ENCODE measurements around the gene MDC1. TPM values are rescaled to one million over a fixed set of nuclear protein-coding genes. Genes with fewer than 3 reads are reported as not detected.

The MDC1 gene
- polyA plus RNA-seq, 1 donor (not counting 4 experiments of a cell fraction or from before 2014, with no cell fraction given) = 6.9 TPM

- H3K27ac ChIP-seq (ENCODE audit: control insufficient read depth, insufficient read depth, low read length) = no peak overlapping the region
- no peak for DNase-seq (ENCODE audit: low read depth, low spot score)
- dilution Hi-C loops (cut with MboI; ENCODE audit: extremely low pct_ligation_motif_present, low sequenced_read_pairs) = no loop called here
Observed at GRCh38 chr6:30705620-30706019, 11.5 kb downstream of the MDC1 start.

GRCh38 chr6:30703821-30704220 lies 13.3 kb downstream of the MDC1 start:
- TF ChIP-seq EZH2 (IDR thresholded peaks at IDR 0.05; ENCODE audit: low read length) = no peak
- no peak for TF ChIP-seq CTCF (optimal IDR thresholded peaks at IDR 0.05 in 1 of 3, IDR thresholded peaks at IDR 0.05 in 1 of 3, conservative IDR thresholded peaks at IDR 0.05 in 1 of 3; ENCODE audit: extremely low read depth in 1 of 3, insufficient read depth in 2 of 3, low read length in 3 of 3)
- H3K9me3 ChIP-seq (ENCODE audit: control insufficient read depth, low read depth, low read length) = no peaks in the 10 kb centered on the region
- no peak for FAIRE-seq
- no peak overlapping the region for H2AFZ ChIP-seq (ENCODE audit: control insufficient read depth, low read length)
- H3K4me3 ChIP-seq (ENCODE audit: control insufficient read depth in 2 of 3, extremely low read depth in 1 of 3, insufficient read depth in 2 of 3, low read depth in 1 of 3, low read length in 3 of 3) = no peak overlapping the region
- peaks cover 6 to 15% of the 10 kb centered on the region in 2 experiments for H3K36me3 ChIP-seq (ENCODE audit: control insufficient read depth in 2 of 2, extremely low read depth in 1 of 2, insufficient read depth in 2 of 2, low read length in 2 of 2)
- no peak for DNase-seq (ENCODE audit: low read depth, low spot score)
- H3K4me2 ChIP-seq (ENCODE audit: control insufficient read depth, extremely low read depth, insufficient read depth, low read depth, low read length) = no peak overlapping the region
- H3K4me1 ChIP-seq (ENCODE audit: control insufficient read depth, extremely low read depth, insufficient read depth, low read length) = no peaks in the 10 kb centered on the region
- H3K9ac ChIP-seq (ENCODE audit: control insufficient read depth, extremely low read depth, insufficient read depth, low read length) = no peak overlapping the region
- no peak overlapping the region for H3K27ac ChIP-seq (ENCODE audit: control insufficient read depth, insufficient read depth, low read length)
- H3K27me3 ChIP-seq (ENCODE audit: control insufficient read depth, extremely low read depth, insufficient read depth, low read length) = no peaks in the 10 kb centered on the region
- no peaks in the 10 kb centered on the region for H3K79me2 ChIP-seq (ENCODE audit: control insufficient read depth, insufficient read depth, low read length)
- no peaks in the 10 kb centered on the region for H3K9me1 ChIP-seq (ENCODE audit: control insufficient read depth, extremely low read depth, insufficient read depth, low read length)
- H4K20me1 ChIP-seq (ENCODE audit: control insufficient read depth, extremely low read depth, insufficient read depth, low read length) = no peaks in the 10 kb centered on the region
- dilution Hi-C loops (cut with MboI; ENCODE audit: extremely low pct_ligation_motif_present, low sequenced_read_pairs) = no loop called here

More at GRCh38 chr6:30705620-30706019, 11.5 kb downstream of the MDC1 start:
- H3K9me1 ChIP-seq (ENCODE audit: control insufficient read depth, extremely low read depth, insufficient read depth, low read length) = no peaks in the 10 kb centered on the region
- H3K79me2 ChIP-seq (ENCODE audit: control insufficient read depth, insufficient read depth, low read length) = no peaks in the 10 kb centered on the region
- H3K36me3 ChIP-seq (ENCODE audit: control insufficient read depth in 2 of 2, extremely low read depth in 1 of 2, insufficient read depth in 2 of 2, low read length in 2 of 2) = peaks cover 6 to 15% of the 10 kb centered on the region in 2 experiments
- H4K20me1 ChIP-seq (ENCODE audit: control insufficient read depth, extremely low read depth, insufficient read depth, low read length) = no peaks in the 10 kb centered on the region
- no peaks in the 10 kb centered on the region for H3K4me1 ChIP-seq (ENCODE audit: control insufficient read depth, extremely low read depth, insufficient read depth, low read length)
- no peak for FAIRE-seq
- no peak overlapping the region for H3K9ac ChIP-seq (ENCODE audit: control insufficient read depth, extremely low read depth, insufficient read depth, low read length)
- H3K27me3 ChIP-seq (ENCODE audit: control insufficient read depth, extremely low read depth, insufficient read depth, low read length) = no peaks in the 10 kb centered on the region
- no peak overlapping the region for H3K4me2 ChIP-seq (ENCODE audit: control insufficient read depth, extremely low read depth, insufficient read depth, low read depth, low read length)
- no peak overlapping the region for H3K4me3 ChIP-seq (ENCODE audit: control insufficient read depth in 2 of 3, extremely low read depth in 1 of 3, insufficient read depth in 2 of 3, low read depth in 1 of 3, low read length in 3 of 3)
- no peak overlapping the region for H2AFZ ChIP-seq (ENCODE audit: control insufficient read depth, low read length)
- no peaks in the 10 kb centered on the region for H3K9me3 ChIP-seq (ENCODE audit: control insufficient read depth, low read depth, low read length)
- no peak for TF ChIP-seq CTCF (optimal IDR thresholded peaks at IDR 0.05 in 1 of 3, IDR thresholded peaks at IDR 0.05 in 1 of 3, conservative IDR thresholded peaks at IDR 0.05 in 1 of 3; ENCODE audit: extremely low read depth in 1 of 3, insufficient read depth in 2 of 3, low read length in 3 of 3)
- TF ChIP-seq EZH2 (IDR thresholded peaks at IDR 0.05; ENCODE audit: low read length) = no peak

Measured in keratinocyte (primary cell).